GOT3 (cell line): ENCODE data around the gene CAPN12.

Experiments
- DNase-seq: peaks from one replicate; lab custom pipeline; 2025; ENCODE audit warnings: mixed read lengths; lab: John Stamatoyannopoulos, UW

CAPN12 gene

DNA sequence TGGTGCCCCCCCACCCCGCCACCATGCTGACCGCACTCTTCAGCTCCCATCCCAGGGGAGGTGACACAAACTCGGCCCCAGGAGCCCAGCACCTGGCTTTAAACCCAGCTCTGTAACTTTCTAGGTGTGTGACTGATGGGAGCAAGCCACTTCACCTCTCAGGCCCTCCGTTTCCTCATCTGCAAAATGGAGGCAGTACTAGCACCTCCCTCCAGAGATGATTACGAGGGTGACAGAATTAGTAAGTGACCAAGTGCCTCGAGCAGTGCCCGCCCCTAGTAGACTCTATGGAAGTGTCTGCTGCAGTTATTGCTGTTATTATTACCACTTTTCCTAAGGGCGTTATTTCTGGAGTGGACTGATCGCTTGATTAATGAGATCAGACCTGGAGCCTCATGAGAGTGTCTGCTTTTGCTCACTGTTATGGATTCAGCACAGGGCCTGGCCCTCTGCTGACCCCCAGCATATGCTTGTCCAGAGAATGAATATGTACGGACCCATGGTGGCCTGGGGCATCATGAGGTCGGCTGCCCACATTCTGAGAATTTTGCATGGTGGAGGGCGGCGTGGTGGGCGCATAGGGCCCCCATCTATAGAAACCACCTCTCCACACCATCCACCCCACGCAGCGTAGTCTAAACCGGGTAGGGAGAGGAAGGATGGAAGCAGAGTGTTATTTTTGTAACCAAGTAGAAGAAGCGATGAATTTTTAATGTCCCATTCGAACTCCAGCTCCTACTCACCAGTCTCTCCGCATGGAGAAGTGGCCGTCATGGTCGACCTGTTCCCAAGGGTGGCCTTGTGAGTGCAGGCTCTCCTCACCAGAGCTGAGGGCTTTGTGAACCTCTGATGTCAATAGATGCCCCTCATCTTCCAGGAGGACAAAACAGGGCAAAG is 48.2 kb downstream of the CAPN12 start:
- DNase-seq: no peak

- DNase-seq: no peak
These were observed 49.0 kb downstream of the CAPN12 start for GRCh38 chr19:38695317-38695683.

DNA sequence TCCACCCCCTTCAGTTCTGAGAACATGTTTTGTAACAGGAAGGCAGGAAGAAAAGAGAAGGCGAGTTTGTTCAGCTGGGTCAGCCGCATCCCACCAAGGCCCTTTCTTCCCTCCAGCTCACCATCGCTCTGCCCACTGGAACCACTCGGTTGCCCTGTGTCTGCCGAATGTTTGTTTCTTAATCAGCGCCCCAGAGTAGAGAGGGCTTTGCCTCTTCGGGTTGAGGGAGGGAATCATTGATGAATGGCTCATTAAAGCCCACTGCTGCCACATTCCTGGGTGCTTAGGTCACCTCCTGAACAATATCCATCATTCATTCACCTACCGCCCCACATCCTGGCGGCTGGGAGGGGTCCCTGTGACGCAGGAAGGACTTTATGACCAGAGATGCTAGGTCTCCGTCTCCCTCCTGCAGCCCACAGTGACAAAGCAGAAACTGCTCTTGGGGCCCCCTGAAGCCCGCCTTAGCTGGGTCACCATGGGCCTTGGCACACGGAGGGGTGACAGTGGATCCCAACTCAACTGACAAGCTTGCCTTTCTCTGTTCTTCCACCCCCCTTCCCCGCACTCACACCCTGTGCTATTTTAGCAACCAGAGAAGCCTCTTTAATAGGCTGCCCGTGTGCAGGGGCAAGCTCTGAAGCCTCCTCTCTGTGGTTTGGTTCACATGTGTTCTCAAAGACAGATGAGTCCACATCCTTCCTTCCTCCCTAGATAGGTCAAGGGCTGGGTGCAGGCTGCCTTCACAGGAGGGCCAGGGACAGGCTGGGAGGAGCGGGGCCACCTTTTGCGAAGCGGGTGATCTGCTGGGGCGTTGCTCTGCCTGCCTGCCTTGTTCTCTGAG is 50.7 kb downstream of the CAPN12 start:
- no peak for DNase-seq

DNA sequence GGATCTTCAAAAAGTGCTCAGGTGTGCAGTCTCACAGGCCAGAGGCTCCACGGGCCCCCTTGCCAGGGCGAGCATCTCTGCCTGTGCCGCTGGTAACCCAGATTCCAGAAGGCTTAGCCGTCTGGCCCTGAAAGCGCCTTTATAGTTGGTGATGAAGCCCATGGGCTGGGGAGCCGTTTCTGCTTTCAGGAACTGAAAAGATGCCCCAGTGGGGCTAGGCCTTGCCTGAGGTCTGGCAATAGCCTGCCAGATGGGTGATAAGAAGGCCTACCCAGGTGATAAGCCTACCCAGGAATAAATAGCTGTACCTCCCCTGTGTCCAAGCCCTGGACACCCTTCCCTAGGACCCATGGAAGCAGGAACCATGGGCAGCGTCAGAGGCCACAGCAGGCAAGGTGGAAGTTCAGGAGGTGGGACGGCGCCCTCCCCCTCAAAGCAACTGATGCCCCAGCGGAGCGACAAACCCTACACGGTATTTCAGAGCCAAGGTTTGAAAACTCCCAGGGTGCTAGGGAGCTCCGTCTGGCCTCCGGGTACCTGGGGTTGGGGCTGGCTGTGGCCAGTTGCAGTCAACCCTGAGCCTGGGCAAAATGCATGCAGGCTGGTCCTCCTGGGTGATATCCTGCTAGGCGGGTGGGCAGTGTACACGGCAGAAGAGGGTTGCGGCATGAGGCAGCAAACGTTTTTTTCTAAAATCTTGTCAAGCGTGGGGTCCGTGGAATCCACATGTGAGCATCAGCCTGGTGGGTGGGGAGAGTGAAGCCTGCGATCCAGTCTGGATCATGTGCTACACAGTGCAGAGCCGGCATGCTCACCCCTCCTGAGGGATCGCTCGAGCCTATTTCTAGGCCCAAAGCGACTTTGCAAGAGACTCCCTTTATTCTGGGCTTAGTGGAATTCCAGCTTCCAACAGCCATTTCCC is 51.6 kb downstream of the CAPN12 start:
- DNase-seq: no peak

GRCh38 chr19:38691938-38692457 is 52.3 kb downstream of the CAPN12 start:
- no peak for DNase-seq

- DNase-seq: no peak
These were observed 53.4 kb downstream of the CAPN12 start for GRCh38 chr19:38690832-38691231.

GRCh38 chr19:38690146-38690545 is 54.1 kb downstream of the CAPN12 start:
- no peak for DNase-seq

DNA sequence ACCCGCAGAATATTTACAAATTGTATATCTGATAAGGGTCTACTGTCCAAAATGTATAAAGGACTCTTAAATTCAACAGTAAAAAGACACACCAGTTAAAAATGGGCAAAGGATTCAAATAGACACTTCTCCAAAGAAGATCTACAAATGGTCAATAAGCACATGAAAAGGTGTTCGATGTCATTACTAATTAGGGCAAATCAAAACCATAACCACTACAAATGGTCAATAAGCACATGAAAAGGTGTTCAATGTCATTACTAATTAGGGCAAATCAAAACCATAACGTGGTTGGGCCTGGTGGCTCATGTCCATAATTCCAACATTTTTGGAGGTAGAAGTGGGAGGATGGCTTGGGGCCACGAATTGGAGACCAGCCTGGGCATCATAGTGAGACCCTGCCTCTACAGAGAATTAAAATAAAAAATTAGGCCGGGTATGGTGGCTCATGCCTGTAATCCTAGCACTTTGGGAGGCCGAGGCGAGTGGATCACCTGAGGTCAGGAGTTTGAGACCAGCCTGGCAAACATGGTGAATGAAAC is 56.4 kb downstream of the CAPN12 start:
- no peak for DNase-seq

DNA sequence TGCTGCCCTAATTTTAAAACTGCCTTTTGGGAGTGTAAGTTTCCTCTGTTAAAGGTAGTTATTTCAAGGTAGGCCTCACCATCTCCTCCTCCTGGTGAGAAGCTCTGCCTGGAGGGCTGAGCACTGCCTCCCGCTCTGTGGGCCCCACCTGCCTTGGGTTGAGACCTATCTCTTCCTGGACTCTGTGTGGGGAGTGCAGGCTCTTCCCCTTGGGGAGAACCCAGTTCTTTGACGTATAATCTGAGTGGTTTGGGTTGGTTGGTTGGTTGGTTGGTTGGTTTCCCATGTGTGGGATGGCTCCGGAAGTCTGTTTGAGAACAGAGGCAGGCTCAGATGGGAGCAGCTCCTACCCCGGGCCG is 57.8 kb downstream of the CAPN12 start:
- DNase-seq: no peak

DNA sequence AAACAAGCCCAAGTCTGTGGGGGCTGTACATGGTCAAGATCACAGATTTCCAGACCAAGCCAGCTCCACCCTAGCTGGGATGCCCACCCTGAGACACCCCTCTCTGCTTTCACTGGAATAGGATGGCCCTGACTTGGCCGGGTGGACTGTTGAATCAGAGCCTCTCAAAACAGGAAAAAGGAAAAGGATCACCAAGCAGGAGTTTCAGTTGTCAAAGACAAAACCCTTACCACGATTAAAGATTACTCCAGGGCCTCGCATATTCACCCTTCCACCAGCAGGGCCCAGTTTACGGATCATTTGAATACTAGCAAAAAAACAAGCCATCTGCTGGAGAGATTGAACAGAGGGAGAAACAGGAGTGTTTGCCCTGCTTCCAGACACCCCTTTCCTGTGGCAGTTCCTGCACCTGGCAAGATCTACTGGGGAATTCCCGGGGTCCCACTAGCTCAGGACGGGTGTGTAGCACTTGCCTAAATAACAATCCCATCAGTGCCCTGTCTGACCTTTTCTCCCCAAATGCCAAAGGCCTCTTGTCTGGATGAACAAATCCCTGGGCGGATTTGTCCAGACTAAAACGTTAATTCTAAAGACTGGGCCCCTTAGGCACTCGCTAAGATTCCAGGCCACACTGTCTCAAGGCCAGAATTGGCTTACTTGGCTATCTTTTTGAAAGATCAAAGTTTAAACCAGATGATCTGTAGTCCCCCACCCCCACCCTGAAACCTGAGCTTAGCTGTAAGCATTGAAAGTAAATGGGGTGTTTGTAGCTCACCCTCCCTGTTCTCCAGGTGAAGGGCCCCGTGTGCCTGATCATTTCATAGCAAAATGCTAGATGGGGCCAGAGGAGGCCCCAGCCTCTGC is 58.4 kb downstream of the CAPN12 start:
- DNase-seq: no peak

DNA sequence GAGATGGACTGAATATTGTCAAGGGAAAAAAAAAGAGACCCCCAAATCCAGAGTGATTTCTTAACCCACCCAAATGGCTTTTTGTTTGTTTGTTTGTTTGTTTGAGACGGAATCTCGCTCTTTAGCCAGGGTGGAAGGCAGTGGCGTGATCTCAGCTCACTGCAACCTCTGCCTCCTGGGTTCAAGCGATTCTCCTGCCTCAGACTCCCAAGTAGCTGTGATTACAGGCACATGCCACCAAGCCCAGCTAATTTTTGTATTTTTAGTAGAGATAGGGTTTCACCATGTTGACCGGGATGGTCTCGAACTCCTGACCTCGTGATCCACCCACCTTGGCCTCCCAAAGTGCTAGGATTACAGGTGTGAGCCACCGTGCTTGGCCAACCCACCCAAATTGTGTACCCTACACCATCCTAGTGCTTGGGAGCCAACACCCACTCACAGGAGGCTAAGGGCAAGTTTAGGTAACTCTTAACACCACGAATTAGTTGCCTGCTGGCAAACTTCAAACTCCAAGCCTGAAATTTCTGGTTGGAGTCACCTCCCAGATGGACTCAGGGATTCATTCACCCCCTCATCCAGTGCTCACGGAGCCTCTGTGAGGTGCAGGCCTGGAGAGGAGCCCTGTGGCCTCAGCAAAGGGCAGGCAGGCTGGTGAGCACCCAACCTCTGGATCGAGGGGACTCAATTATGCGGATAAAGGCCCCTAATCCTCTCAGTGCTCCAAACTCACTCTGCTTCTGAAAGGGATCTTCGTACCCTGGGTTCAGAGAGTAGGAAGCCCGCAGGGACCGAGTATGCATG is 59.2 kb downstream of the CAPN12 start:
- DNase-seq: no peak

- DNase-seq: peak; percentile 51
These were observed 60.0 kb downstream of the CAPN12 start for GRCh38 chr19:38684078-38684861.

- peak; percentile 45 for DNase-seq
These were observed 60.7 kb downstream of the CAPN12 start for GRCh38 chr19:38683393-38684077.

DNA sequence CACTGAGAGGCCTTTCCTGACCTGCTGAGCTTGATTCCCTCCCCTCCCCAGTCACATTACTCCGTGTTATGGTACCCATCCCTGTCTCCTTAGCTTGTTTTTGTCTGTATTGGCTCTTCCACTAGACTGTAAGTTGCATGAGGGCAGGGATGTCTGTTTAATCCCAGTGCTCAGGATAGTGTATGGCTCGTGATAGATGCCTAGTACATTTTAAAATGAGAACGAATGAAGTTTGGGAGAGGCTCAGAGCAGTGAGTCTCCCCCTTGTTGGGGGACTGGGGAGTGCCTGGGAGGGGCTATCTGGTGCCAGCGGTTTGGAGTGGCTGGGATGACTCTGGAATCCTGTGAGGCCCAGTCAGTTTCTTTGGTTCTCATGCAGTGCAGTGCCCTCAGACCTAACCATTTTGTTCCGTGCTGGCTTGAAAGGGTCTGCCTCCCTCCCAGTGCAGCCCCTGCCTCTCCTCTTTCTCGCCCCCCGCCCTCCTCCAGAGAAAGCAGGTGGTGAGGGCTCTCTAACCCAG is 61.3 kb downstream of the CAPN12 start:
- no peak for DNase-seq

DNA sequence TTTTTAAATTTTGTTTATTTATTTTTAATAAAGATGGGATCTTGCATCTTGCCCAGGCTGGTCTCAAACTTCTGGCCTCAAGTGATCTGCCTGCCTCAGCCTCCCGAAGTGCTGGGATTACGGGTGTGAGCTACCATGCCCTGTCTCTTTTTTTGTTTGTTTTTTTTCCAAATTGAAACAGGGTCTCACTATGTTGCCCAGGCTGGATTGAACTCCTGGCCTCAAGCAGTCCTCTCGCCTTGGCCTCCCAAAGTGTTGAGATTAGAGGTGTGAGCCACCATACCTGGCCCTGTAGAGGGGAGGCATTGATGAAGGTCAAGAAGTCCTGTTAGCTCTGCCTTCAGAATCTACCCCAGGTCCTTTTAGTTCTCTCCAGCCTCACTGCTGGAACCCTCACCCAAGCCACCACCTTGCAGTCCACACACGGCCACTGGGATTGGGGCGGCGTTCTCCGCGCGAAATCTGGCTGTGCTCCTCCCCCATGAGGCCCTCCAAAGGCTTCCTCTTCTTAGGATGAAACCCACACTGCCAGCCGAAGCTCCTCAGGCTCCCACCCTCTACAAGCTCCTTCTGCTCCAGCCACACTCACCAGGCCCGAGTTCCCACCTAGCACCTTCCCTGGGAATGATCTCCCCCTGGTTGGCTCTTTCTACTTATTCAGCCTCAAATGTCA is 61.9 kb downstream of the CAPN12 start:
- DNase-seq: no peak
